CD4-positive, alpha-beta T cell treated with Interleukin-15 for 1 hour (primary cell): ENCODE data around the gene BCO1.
"Not testable (repeated sequence)": the region's sequence is repeated elsewhere in the genome, so short reads cannot be mapped to it uniquely, and the experiment has no call there.

Experiments used
- DNase-seq: peaks from one replicate; pipeline ENCODE4 v3.0.0-alpha.2; 2020

The BCO1 gene, protein sequence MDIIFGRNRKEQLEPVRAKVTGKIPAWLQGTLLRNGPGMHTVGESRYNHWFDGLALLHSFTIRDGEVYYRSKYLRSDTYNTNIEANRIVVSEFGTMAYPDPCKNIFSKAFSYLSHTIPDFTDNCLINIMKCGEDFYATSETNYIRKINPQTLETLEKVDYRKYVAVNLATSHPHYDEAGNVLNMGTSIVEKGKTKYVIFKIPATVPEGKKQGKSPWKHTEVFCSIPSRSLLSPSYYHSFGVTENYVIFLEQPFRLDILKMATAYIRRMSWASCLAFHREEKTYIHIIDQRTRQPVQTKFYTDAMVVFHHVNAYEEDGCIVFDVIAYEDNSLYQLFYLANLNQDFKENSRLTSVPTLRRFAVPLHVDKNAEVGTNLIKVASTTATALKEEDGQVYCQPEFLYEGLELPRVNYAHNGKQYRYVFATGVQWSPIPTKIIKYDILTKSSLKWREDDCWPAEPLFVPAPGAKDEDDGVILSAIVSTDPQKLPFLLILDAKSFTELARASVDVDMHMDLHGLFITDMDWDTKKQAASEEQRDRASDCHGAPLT

DNA sequence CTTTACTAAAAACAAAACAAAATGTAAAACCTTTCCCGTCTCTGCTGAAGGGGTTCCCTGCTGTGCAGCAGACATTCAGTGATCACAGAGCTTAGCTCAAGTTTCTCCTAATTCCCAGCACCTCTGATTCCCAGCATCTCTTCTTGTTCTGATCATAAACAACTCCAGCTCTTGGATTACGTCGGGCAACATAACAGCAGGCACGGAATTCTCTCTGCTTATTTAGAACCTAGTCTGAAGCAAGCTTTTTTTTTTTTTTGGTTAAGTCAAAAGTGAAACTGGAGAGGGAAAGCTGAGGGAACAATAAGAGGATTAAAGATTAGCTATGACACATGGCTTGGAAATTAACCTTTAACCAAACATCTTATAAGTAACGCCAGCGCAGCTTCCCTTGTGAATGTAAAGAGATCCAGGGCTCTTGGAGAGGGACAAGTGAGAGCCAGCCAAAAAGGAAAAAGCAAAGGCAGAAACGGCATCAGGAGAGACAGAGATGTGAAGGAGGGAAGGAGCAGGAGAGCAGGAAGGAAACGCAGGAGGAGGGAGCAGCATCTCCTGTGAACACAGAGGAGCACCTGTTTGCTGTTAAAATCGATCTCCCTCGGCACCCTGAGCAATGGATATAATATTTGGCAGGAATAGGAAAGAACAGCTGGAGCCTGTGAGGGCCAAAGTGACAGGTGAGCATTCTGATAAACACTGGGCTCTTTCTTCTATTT, at the start of gene BCO1:
TSS of gene BCO1 (plus strand) at position 394 of the 716 bp plus-strand sequence. CDS start at position 614, 220 bp downstream.
- DNase-seq = no peak

DNA sequence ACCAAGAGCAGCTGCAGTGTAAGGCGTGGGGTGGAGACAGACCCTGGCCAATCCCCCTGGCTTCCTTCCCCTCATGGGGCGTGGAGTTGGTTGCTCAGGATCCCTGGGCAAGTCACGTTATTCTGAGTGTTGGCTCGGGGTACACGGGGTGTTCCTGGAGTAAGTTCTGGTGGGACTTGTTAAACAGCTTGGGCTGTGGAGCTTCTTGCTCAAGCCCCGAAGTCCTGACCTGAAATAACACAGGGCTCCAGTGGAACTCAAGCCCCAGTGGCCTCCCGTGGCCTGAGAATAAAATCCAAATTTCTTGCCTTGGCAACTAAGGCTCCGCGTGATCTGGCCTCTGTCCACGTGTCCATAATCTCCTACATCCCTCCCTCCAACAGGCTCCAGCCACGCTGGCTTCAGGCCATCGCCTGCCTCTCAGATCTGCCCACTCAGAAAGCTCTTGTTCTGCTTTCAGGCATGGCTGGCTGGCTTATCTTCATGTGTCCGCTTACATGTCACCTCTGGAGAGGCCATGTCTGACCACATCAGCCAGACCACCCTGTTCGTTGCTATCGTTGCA, 49.3 kb upstream of the BCO1 start:
- DNase-seq = no peak

DNA sequence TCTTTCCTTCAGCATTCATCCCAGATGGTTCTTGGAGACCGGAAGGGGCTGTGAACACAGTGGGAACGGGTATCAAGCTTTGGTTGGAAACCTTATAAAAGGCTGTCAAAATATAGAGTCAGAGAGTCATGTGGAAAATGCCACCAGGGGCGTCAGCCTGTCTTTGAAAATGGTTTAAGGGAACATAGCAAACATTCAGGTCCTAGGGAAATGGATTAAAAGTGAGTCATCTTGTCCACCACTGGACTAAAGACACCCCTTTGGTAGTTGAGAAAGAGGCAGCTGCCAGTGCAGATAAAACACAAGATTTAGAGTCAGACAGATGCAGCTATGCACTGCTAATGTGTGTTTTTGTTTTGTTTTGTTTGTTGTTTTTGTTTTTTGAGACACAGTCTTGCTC, 47.8 kb upstream of the BCO1 start:
- no peak for DNase-seq

DNA sequence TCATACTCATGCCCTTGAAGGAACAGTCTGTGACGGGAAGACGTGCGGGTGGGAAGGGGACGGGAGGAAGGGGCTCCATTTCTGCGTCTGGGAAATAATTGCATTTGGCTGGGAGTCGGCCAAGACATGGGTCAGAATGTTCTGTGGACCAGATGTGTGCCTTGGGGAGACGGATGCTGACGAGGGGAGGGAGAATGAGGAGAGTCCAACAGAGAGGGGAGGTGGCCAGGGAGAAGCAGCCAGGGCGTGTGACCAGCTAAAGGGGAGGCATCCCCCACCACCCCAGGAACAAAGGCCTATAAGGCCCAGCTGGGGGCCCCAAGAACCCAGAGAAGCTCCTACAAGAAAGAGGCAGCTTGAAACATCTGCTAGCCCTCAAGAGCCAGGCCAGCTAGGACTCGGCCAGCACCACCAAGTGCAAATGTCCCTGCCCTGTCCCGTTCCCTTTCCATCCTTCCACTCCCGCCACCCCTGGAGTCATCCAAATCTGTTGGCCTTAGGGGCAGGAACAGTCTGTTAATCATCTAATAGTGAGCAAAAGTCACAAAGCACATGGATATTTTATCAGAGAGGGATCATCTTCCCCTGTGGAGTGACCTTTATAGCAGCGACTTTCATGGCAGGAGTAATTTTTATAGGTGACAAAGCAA, 42.5 kb upstream of the BCO1 start:
- DNase-seq = no peak

DNA sequence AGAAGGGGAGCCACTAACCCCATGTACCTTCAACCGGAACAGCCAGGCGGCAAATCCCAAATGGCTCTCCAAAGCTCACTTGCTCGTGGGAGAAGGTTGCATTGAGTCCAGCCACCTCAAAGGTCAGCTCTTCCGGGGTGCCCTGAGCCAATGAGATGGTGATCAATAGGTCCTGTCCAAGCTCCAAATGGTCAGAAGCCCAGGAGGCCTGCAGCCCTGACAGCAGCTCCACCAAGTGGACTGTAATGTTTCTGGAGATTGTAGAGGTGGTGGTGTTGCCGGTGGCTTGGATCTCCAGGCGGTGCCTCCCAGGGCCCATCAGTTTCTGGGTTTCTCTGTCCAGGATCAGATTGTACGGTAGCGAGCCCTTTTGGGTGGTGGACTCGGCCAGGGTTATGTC, 39.9 kb upstream of the BCO1 start:
- DNase-seq = no peak

DNA sequence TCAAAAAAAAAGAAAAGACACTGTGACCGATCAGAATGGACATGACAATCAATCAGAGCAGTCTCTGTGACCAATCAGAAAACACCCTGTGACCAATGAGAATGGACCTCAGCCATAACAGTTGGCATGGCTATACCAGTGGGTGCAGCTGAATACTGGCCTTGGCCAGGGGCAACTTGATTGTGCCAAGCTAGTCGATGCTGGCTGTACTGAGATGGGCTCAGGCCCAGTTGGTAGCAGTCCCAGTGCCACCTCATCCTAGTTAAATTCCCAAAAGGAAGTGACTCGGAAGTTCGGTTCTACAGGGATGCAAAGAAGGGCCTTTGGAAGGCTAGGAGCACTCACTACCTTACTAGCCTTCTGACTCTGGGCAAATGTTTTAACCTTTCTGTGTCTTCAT, 37.2 kb upstream of the BCO1 start:
- no peak for DNase-seq

DNA sequence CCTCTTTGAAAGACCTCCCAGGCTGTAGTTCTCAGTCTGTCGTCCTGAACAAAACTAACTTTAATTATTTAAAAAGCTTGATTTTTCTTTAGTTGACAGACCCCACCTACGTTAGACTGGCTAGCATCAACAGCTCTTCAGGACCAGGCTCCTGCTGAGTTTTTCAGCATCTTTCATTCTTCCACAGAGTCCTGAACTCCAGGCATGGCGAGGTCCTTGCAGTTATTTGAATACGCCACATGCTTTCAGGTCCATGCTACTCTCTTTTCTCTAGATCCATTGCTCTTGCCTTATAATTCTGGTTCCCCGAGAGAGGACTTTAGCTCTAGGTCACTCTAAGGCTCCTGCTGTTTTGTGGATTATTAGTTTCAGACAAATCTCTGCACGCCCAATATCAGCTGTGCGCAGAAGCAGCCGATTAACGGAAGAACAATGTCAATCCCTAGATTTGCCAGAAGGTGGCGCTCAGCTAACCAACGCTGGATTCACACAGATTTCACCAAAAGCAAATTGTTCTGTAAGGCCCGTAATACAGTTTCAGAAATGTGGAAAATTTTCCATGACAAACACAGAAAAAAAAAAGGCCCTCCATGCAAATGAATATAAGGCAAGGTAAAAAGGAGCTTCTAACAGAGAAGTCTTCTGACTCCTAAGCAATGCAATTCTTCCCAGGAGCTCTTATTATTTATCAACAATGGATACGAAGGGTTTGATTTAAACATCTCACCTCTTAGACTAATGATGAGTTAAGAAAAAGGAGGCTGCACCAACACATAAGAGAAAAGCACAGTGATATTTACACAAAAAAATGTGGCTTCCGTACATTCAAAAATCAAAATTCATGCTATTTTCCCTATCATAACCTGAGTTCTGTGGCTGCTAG, 33.5 kb upstream of the BCO1 start:
- DNase-seq = no peak

DNA sequence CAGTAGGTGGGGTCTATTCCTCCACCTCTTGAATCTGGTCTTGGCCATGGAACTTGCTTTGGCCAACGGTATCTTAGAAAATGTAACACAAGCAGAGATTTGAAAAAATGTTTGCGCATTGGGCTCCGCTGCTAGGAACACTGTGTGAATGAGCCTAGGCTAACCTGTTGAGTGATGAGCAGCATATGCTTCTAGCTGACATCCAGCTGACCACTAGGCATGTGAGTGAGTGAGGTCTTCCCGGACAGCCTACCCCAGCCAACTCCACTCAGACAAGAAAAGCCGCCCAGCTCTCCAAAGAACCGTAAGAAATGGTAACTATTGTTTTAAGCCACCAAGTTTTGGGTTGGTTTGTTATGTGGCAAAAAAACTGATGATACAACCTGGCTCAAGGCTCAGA, 31.4 kb upstream of the BCO1 start:
- DNase-seq = no peak

DNA sequence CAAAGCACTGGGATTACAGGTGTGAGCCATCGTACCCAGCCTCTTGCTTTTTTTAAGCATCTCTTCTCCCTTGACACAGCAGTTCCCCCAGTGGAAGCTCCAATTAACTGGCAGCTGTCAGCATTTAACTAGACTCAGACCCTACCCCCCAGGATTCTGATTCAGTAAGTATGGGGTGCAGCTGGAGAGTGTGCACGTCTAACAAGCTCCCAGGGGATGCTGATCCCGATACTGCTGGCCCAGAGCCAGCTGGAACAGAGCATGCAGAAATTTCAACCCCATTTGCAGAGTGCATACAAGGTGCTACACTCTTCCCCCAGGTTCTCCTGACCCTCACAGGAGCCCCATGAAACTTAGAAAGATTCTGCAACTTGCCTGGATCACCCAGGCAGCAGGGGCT, 27.7 kb upstream of the BCO1 start:
- no peak for DNase-seq

DNA sequence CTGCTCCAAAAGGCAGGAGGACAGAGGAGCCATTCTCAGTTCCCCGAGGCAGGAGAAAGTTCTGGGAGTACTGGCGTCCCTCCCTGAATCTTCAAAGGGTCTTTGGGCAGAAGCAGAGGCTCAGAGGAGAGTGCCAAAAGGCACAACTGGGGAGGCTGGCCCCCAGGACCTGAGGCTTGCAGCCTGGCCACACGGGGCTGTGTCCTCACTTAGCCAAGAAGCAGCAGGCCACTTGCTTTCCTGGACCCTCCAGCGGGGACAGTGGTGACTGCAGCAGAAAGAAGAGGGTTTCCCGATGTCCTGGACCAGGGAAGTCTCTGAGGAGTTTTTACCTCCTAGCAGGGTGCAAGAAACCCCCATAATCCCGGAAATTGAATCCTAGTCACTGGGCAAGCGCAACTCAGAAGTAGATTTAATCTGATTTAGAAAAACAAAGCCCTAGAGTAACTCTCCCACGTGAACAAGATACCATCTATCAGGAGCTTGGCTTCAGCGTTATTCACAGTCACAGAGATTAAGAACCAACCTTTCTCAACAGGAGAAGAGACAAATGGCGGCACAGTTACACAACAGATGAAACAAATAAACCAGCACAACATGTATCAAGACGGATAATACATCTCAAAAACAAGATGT, 25.5 kb upstream of the BCO1 start:
- no peak for DNase-seq

DNA sequence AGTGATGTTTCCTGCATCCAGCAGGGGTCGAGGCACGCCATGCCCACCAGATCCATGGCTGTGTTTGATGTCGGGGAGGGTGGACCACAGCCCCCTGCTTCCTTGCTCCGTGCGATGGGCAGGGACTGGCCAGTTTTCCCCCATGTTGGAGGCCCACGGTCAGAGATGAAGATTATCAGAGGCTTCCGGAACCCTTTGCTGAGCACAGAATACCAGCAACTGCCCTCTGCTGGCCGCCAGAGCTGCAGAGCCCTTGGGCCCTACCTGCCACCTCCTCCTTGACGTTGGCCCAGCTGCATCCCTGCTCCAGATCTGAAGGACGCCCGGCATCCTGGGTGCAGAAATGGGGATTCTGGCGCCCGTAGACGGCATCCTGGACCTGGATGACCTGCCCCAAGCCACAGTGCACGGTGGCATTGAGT, 23.7 kb upstream of the BCO1 start:
- DNase-seq = no peak

DNA sequence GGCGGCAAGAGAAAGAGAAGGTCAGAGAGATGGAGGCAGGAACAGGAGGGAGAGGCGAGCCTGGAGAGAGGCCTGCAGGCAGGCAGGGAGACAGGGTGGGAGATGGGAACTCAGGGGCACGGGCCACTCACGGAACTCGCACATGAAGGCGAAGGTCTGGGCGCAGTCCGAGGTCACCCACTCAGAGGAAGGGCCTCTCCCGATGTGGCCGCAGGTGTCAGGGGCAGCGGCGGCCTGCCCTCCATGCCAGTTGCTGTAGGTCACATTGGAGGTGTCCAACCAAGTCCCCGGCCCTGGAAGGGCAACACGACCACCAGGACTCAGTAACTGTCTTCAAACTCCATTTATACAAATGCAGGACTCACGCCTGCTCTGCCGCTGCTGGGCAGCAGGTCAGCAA, 22.4 kb upstream of the BCO1 start:
- DNase-seq = no peak

DNA sequence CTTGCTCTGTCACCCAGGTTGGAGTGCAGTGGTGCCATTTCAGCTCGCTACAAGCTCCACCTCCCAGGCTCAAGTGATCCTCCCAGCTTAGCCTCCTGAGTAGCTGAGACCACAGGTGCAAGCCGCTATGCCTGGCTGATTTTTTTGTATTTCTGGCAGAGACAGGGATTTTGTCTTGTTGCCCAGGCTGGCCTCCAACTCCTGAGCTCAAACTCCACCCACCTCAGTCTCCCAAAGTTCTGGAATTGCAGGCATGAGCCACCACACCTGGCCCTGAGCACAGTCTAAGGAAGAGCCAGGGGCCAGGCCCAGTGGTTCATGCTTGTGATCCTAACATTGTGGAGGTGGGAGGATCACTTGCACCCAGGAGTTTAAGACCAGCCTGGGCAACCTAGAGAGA, 21.8 kb upstream of the BCO1 start:
- no peak for DNase-seq

DNA sequence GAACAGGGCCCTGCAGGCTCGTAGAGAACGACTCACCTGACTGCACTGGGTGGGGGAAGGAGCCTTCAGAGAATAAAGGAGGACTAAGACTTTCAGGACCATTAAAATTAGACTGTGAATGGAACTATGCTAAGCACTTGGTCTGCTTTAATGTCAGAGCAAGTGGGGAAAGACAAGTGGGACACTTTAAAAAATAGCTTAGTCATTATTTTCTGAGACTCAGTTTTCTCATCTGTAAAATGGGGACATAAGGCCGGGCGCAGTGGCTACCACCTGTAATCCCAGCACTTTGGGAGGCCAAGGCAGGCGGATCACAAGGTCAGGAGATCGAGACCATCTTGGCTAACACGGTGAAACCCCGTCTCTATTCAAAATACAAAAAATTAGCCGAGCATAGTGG, 19.3 kb upstream of the BCO1 start:
- DNase-seq = no peak

DNA sequence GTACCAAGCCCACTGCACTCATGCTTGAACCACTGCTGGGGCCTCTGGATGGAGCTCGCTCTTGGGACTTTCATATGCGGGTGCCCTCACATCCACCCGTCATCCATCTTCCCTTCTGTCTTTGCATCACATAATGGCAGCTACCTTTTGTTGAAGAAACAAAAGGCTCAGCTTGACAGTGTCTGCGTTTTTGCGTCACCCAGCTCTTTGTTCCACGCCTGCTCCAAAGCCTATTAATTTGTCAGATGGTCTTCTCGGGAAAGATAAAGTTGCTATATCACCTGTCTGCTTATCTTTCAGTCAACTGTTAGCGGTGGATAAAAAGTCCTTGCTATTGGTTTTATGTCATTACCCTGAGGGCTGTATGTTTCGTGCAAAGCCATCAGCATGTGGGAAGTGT, 18.1 kb upstream of the BCO1 start:
- DNase-seq = no peak

DNA sequence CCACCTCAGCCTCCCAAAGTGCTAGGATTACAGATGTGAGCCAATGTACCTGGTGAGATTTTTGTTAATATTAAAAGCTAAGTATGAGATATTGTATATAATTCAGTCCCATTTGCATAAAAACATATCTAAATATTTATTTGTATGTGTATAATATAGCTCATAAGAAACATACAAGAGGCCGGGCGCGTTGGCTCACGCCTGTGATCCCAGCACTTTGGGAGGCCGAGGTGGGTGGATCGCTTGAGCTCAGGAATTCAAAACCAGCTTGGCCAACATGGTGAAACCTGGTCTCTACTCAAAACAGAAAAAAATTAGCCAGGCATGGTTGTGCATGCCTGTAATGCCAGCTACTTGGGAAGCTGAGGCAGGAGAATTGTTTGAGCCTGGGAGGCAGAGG, 16.8 kb upstream of the BCO1 start:
- no peak for DNase-seq

DNA sequence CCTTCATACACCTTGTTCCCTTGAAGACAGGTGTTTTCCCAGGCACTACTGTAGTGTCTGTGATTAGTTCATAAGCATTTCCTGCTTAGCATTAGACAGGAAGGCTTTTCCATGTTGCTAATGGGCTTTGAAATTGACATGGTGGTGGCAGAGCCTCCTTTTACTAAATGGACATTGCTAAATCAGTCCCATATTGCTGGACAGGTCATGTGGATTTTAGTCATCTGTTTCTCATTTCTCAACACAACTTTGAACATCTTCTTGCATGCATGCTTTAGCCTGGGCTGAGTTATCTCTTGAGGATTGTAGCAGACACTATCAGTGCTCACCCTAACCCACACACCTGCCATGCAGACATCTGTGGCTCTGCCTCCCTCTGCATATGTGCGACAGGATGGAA, 13.7 kb upstream of the BCO1 start:
- DNase-seq = no peak

DNA sequence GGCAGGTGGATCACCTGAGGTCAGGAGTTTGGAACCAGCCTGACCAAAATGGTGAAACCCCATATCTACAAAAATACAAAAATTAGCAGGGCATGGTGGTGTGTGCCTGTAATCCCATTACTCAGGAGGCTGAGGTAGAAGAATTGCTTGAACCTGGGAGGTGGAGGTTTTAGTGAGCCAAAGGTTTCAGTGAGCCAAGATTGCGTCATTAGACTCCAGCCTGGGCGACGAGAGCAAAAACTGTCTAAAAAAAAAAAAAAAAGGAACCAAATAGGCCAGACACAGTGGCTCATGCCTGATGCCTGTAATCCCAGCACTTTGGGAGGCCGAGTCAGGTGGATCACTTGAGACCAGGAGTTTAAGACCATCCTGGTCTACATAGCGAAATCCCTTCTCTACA, 12.8 kb upstream of the BCO1 start:
- DNase-seq = not testable (repeated sequence)

DNA sequence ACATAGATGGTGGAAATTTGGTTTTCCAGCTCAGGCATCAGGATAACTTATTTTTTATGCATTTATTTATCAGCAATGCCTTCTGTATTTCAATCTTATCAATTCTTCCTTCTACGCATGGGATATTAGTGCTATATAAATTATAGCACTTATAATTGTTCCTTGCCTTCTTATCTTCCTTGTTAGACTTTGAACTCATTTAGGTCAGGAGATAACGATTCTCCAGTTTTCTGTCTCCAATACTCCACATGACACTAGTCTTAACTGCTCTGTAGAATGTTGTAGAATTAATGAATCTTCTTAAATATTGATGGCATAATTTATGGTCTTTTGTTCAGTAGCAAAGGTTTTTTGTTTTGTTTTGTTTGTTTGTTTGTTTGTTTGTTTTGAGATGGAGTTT, 10.7 kb upstream of the BCO1 start:
- DNase-seq = no peak

DNA sequence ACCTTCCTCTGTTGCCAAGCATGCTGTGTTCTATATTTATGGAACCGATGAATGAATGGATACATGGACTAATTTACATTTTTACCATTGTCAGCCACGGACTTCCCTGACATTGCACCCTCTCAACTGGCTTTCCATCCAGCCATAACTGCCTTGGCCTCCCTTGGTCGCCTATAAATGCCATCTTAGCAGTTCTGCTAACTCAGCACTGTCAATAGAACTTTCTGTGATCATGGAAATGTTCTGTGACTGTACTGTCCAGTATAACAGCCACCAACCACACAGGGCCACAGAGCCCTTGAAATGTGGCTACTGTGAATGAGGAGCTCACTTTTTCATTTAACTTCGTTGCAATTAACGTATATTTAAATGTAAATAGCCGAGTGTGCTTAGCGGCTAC, 8.7 kb upstream of the BCO1 start:
- no peak for DNase-seq

DNA sequence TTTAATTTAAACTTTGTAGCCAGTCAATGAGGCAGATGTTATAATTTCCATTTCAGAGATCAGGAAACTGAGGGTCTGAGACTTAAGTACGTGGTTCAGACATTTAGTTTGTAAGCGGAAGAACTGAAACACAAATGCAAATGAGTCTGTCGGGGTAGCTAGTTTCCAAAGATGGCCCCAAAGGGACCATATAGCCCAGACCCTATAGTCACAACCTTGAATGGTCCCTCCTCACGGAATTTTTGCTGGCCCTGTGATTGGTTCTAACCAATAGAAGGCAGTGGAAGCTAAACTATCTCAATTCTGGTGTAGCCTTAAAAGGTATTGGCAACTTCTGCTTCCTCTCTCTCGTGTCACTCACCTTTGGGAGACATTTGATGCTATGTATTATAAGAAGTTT, 7.5 kb upstream of the BCO1 start:
- DNase-seq = no peak
